ENCODE measurements around the gene CLEC19A. TPM values are rescaled to one million over a fixed set of nuclear protein-coding genes. Genes with fewer than 3 reads are reported as not detected.

The CLEC19A gene
- total RNA-seq, 6 experiments from 2014 or later = not detected

GRCh38 chr16:19252904-19253303 is 32.6 kb upstream of the CLEC19A start:
- Mint-ChIP-seq H3K36me3 (ENCODE audit: low read depth) (no peaks in the 10 kb centered on the region), H3K27ac (no peak overlapping the region), H3K27me3 (ENCODE audit: insufficient read depth) (peaks cover 3% of the 10 kb centered on the region; the same call in 1 of the 2 replicates), H3K9me3 (no peaks in the 10 kb centered on the region; the same call in 1 of the 2 replicates), H3K4me3 (no peak overlapping the region), H3K4me1 (ENCODE audit: low read depth) (no peaks in the 10 kb centered on the region)
- TF ChIP-seq CTCF (IDR thresholded peaks at IDR 0.05) = no peak
- DNase-seq = no peak

- Mint-ChIP-seq H3K4me3 (no peak overlapping the region), H3K27ac (no peak overlapping the region), H3K4me1 (ENCODE audit: low read depth) (no peaks in the 10 kb centered on the region), H3K27me3 (ENCODE audit: insufficient read depth) (peaks cover 3% of the 10 kb centered on the region; the same call in 1 of the 2 replicates), H3K36me3 (ENCODE audit: low read depth) (no peaks in the 10 kb centered on the region), H3K9me3 (no peaks in the 10 kb centered on the region)
- no peak for TF ChIP-seq CTCF (IDR thresholded peaks at IDR 0.05)
- no peak for DNase-seq
Measured at GRCh38 chr16:19254611-19255010, 30.9 kb upstream of the CLEC19A start.

GRCh38 chr16:19264123-19264673 is 21.3 kb upstream of the CLEC19A start:
- H3K27ac Mint-ChIP-seq = no peak overlapping the region
- no peak for DNase-seq
- no peak for TF ChIP-seq CTCF (IDR thresholded peaks at IDR 0.05)
- no peaks in the 10 kb centered on the region for H3K27me3 Mint-ChIP-seq (ENCODE audit: insufficient read depth)
- H3K4me3 Mint-ChIP-seq = no peak overlapping the region
- peaks cover 23% of the 10 kb centered on the region for H3K9me3 Mint-ChIP-seq
- peaks cover 4% of the 10 kb centered on the region; the same call in 1 of the 2 replicates for H3K36me3 Mint-ChIP-seq (ENCODE audit: low read depth)
- no peaks in the 10 kb centered on the region for H3K4me1 Mint-ChIP-seq (ENCODE audit: low read depth)

- H3K4me1 Mint-ChIP-seq (ENCODE audit: low read depth) = no peaks in the 10 kb centered on the region
- peaks cover 23% of the 10 kb centered on the region for H3K9me3 Mint-ChIP-seq
- H3K27ac Mint-ChIP-seq = no peak overlapping the region
- H3K36me3 Mint-ChIP-seq (ENCODE audit: low read depth) = peaks cover 4% of the 10 kb centered on the region; the same call in 1 of the 2 replicates
- no peak for DNase-seq
- no peak overlapping the region for H3K4me3 Mint-ChIP-seq
- H3K27me3 Mint-ChIP-seq (ENCODE audit: insufficient read depth) = no peaks in the 10 kb centered on the region
- TF ChIP-seq CTCF (IDR thresholded peaks at IDR 0.05) = no peak
Measured at GRCh38 chr16:19265380-19265930, 20.1 kb upstream of the CLEC19A start.

- no peak overlapping the region for H3K27ac Mint-ChIP-seq
- TF ChIP-seq CTCF (IDR thresholded peaks at IDR 0.05) = no peak
- peaks cover 3% of the 10 kb centered on the region; the same call in 1 of the 2 replicates for H3K27me3 Mint-ChIP-seq (ENCODE audit: insufficient read depth)
- peaks cover 4% of the 10 kb centered on the region; the same call in 1 of the 2 replicates for H3K36me3 Mint-ChIP-seq (ENCODE audit: low read depth)
- no peak overlapping the region for H3K4me3 Mint-ChIP-seq
- H3K9me3 Mint-ChIP-seq = peaks cover 23% of the 10 kb centered on the region
- DNase-seq = no peak
- no peaks in the 10 kb centered on the region for H3K4me1 Mint-ChIP-seq (ENCODE audit: low read depth)
Measured at GRCh38 chr16:19266774-19267173, 18.8 kb upstream of the CLEC19A start.

All from HFFc6 (cell line).